Fibroblast of skin of left biceps (primary cell): ENCODE results near the gene OSBPL9.
"Not testable (repeated sequence)": the region's sequence is repeated elsewhere in the genome, so short reads cannot be mapped to it uniquely, and the experiment has no call there.

Experiments used
- DNase-seq, 2 experiments: peaks; one replicate each; pipeline ENCODE4 v3.0.0-alpha.2; 2013; ENCODE audit warnings: low read depth in 2 of 2

The OSBPL9 gene

DNA sequence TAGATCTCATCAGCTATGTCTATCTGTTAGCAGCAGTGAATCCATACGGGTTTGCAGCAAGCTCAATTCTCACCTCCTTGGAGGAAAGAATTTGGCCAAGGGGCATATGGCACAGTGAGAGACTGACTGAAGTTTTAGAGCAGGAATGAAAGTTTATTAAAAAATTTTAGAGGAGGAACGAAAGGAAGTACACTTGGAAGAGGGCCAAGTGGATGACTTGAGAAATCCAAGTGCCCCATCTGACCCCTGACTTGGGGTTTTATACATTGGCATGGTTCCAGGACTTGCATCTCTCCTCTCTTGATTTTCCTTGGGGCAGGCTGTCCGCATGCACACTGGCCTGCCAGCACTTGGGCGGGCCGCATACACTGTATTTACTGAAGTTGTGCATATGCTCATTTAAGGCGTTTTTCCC lies 9.2 kb upstream of the OSBPL9 start:
- no peak for DNase-seq

DNA sequence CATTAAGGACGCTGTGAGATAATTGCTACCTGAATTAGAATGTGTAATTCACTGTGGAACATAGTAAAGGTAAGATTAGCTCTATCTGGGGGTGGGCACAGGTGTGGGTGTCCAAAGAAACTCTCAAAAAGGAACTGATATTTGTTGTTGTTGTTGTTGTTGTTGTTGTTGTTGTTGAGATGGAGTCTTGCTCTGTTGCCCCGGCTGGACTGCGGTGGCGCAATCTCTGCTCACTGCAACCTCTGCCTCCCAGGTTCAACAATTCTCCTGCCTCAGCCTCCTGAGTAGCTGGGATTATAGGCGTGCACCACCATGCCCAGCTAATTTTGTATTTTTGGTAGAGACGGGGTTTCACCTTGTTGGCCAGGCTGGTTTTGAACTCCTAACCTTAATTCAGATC lies 6.8 kb upstream of the OSBPL9 start:
- DNase-seq: not testable (repeated sequence)

GRCh38 chr1:51610637-51611036 lies 6.3 kb upstream of the OSBPL9 start:
- DNase-seq: no peak

GRCh38 chr1:51612447-51612961 lies 4.4 kb upstream of the OSBPL9 start:
- no peak for DNase-seq

DNA sequence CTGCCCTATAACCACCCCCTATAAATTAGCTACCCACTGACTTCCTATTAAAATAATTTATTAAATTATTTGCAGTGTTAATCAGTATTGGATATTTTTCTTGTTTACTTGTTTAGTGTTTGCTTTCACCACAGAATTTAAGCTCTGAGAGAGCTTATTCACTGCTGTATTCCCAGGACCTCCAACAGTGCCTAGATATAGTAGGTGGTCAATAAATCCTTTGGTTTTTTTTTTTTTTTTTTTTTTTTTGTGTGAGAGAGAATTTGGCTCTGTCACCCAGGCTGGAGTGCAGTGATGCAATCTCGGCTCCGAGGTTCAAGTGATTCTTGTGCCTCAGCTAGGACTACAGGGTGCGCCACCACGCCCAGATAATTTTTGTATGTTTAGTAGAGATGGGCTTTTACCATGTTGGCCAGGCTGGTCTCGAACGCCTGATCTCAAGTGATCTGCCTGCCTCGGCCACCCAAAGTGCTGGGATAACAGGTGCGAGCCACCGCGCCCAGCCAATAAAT lies 1.1 kb upstream of the OSBPL9 start:
- no peak for DNase-seq

DNA sequence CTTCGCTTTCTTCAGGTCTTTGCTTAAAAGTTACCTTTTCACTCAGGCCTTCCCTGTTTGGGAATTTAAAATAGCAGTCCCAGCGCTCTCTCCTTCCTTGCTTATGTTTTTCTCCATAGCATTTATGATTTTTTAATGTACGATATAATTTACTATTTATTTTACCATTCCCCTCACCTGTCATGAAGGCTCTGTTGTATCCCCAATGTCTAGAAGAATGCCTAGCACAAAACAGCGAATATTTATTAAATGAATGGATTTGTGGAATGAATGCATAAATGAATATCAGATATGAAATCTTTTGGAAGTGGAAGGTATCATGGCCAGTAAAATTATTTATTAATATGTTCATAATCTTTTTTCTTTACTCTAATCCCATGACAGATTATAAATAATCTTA lies 402 bp upstream of the OSBPL9 start:
- DNase-seq: no peak

DNA sequence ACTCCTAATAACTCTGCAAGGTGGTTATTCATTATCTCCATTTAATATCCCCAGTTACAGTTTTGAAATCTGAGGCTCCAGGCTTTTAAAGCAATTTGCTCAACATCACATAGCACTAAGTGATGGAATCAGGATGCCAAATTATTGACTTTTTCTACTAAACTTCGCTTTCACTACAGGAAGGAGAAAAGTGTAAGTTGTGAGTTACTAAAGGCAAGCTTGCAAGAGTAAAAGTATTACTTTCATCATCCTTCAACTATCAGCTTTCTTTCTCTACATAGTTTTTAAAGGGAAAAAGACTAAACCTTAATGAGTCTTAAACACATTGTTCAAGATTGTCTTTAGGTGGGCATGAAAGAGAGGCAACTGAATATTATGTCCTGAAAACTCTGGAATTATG lies 1.8 kb downstream of the OSBPL9 start:
- DNase-seq: no peak

GRCh38 chr1:51620470-51620869 lies 3.6 kb downstream of the OSBPL9 start:
- DNase-seq: no peak

GRCh38 chr1:51621161-51621560 lies 4.3 kb downstream of the OSBPL9 start:
- no peak for DNase-seq

DNA sequence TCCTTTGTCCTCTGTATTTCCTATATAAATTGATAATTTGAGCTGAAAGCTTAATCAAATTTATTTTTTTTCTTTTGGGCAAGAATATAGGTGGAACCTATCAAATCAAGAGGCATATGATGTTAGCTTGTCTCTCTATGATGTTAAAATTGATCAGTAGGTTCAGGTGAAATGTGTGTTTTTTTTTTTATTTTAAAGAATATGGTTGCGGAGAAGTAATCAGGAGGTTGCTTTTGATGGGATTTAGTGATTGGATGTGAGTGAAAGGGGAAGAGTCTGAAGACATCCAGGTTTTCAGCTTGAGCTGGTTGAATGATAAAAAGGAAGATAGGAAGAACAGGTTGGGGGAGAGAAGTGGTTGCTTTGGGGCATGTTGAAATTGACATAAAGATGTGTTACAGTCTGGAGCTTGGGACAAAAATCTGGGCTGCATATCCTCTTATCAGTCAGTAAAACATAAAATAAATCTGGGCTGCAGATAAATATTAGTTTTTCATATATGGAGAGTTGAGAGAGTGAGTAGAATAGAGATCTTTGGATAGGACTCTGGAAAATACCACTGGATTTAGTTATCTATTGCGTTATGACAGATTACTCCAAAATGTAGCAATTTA lies 5.1 kb downstream of the OSBPL9 start:
- no peak for DNase-seq

DNA sequence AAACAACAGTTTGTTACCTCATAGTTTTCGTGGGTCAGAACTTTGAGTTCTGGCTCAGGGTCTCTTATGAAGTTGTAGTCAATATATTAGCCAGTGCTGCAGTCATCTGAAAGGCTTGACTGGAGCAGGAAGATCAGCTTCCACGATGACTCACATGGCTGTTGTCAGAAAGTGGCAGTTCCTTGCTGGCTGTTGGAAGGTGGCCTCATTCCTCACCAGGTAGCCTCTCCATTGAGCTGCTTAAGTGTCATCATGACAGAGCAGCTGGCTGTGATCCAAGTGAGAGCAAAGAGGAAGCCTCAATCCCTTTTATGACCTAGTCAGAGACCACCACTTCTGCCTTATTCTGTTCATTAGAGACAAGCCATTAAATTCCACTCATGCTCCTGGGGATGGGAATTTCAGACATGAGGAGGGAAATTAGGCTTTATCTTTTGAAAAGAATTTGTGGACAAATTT lies 5.6 kb downstream of the OSBPL9 start:
- DNase-seq: no peak

- DNase-seq: no peak
Observed at GRCh38 chr1:51623025-51623424, 6.1 kb downstream of the OSBPL9 start.

DNA sequence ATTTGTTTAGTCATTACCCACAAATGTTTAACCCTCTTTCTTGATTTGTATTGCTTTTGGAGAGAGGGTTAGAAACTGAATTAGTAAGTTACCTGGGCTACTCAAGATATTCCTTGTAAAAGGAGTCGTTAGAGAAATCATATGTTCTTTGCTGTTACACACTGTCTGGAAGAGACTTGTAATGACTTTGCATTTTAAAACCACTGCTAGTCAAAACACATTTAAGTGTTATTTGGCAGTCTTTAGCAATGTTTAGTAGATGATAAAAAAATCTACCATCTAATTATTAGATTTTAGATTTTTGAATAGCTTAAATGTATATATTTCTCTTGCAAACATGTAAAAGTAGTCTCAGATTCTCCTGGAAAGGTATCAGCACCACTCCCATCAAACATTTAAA lies 6.6 kb downstream of the OSBPL9 start:
- DNase-seq: no peak

- no peak for DNase-seq
Observed at GRCh38 chr1:51624855-51625254, 8.0 kb downstream of the OSBPL9 start.

GRCh38 chr1:51627672-51628071 lies 10.8 kb downstream of the OSBPL9 start:
- DNase-seq: peak in 1 of 2 experiments; percentile 28

GRCh38 chr1:51628715-51629590 lies 12.1 kb downstream of the OSBPL9 start:
- no peak for DNase-seq

DNA sequence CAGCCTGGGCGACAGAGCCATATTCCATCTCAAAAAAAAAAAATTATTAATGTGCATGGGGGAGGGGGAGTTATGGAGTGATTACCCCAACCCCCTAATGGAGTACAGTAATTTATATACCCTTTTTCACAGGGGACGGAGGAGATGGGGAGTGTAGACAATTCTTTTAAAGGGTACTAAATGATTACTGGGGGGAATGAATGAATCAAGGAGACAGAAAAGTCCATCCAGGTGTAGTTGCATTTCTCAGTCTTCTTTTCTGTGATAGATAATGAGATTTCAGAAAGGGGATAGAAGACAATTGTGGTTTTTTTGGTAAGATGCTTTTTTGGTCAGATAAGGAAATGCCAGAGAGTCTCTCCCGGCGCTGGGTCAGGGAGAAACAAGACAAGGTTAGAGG lies 13.0 kb downstream of the OSBPL9 start:
- no peak for DNase-seq

- DNase-seq: no peak
Observed at GRCh38 chr1:51630393-51630792, 13.5 kb downstream of the OSBPL9 start.

GRCh38 chr1:51630922-51631321 lies 14.0 kb downstream of the OSBPL9 start:
- DNase-seq: no peak

DNA sequence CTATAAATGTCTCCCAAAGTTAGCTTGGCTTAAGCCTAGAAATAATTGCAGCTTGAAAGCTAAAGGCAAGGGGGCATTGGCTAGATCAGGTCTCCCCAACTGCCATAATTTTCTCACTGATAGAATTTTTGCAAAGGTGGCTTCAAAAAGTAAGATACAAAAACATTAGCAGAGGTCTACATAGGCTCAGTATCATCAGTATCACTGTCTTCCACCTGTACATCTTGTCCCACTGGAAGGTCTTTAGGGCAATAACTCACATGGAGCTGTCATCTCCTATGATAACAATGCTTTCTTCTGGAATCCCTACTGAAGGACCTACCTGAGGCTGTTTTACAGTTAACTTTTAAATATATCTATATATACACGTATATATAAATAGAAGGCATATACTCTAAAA lies 14.9 kb downstream of the OSBPL9 start:
- no peak for DNase-seq

GRCh38 chr1:51634618-51635017 lies 17.7 kb downstream of the OSBPL9 start:
- no peak for DNase-seq

- DNase-seq: no peak
Observed at GRCh38 chr1:51635615-51636014, 18.7 kb downstream of the OSBPL9 start.

DNA sequence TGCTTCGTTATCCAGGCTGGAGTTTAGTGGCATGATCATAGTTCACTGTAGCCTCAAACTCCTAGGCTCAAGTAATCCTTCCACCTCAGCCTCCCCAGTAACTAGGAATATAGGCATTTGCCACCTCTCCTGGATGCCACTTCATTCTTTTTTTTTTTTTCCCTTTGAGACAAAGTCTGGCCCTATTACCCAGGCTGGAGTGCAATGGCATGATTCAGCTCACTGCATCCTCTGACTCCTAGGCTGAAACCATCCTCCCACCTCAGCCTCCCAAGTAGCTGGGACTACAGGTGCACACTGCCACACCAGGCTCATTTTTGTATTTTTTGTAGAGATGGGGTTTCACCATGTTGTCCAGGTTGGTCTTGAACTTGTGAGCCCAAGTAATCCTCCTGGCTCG lies 19.3 kb downstream of the OSBPL9 start:
- no peak for DNase-seq
